ENCODE data around the gene TTC28.
"Not testable (repeated sequence)": the region's sequence is repeated elsewhere in the genome, so short reads cannot be mapped to it uniquely, and the experiment has no call there.

TTC28 gene

DNA sequence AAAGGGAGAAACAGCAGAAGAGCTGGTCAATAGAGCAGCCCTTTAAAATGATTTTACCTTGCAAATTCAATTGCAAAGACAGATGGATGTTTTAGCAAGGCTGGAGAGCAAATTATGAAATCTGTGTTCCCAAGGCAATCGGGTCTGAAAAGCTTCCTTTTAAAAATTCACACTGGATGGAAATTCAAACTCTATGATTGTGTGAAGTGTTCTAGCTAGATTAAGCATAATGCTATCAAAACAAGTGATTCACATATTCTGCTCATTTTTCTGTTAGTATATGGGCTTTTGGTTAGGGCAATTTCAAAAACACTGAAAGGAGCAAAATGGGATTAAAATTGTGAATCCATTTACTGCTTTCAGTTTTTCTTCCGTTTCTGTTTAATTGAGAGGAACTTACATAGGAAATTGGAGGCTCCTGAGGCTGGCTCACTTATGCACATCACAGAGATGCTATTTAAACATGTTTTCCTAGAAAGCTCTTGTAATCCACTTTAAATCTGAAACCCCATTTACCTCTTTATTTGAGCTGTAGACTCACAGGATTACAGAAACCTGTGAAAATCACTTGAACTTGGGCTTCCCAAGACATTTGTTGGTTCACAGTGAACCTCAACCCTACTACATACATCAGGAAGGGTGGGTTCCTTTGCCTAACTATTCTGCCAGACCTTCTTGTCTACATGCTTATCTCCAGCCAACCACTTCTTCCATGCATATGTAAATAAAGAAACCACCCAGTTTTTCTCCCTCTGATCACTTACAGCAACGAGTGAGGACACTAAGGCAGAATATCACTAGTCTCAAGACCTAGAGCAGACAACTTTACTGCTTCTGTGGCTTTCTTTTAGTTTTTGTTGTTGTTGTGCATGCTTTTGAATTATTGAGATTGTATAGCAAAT, 558.7 kb downstream of the TTC28 start:
- in situ Hi-C loops (cut with MboI; ENCODE audit: low sequenced_read_pairs): no loop called here

DNA sequence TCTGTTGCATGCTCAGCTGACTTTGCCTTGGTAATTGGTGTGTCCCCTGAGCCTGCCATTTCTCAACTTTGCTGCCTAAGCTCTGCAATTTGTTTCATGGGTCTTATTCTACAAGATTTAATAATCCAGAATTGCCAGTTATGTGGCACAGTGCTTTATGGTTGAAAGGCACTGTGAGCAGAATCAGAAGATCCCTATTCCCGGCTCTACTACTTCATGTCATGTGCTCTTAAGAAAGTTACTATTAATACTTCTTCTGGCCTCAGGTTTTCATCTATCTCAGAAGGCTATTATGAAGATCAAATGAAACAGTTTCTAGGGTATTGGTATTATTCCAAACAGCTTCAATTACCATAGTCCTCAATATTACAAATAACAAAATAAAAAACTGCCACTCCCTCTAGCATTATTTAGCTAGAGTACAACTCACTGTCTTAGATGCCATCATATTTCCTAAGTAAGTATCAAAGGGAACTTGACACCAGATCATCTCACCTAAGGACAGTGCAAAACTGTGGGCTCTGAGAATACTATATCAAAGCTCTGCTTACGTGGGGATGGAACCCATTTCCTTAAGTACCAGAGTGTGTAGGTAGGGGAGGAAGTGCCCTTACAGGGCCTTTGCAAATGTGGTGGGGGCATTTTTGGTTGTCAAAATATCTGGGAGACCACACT, 560.5 kb downstream of the TTC28 start:
- in situ Hi-C loops (cut with MboI; ENCODE audit: low sequenced_read_pairs): no loop called here

DNA sequence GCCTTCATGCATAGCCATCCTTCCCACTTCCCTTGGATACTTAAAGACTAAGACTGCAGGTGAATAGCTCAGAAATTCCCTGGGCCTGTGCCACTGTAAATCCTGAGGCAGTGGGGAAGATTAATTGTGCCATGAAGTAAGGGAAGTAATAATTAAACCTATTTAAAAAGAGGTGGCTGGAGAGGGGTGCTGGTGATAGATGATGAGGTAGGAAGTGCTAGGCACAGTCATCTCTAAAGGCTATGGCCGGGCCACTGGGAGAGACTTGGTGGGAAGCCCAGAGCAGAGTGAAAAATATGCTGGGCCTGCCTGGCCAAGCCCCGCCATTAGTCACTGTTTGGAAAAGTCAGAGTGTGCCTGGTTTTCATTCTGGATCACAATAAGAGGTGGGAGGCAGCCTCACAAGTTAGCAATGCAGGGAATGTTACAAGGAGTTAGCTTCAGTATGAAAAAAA, 563.4 kb downstream of the TTC28 start:
- in situ Hi-C loops (cut with MboI; ENCODE audit: low sequenced_read_pairs): no loop called here

GRCh38 chr22:28115426-28115825, 564.2 kb downstream of the TTC28 start:
- in situ Hi-C loops (cut with MboI; ENCODE audit: low sequenced_read_pairs): no loop called here

DNA sequence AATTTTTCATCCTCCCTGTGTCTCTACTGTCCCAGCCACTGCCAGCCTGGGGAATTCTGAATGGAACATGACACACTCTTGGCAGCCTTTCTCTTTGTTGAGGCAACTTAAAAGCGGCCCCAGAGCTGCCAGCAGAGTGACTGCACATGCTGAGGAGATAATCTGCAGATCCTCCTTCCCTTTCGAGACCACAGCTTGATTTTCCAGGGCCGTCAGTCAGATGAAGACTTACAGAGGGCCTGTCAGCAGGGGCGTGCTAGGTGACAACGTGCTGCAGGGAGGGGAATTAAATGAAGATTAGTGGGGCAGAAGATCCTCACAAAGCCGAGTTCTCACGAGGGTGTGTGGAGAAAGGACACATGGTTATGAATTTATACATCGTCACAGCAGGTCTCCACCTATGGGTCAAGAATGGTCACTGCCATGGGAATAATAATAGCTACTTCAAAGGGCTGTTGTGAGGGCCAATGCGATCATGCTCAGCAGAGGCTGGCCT, 567.0 kb downstream of the TTC28 start:
- in situ Hi-C loops (cut with MboI; ENCODE audit: low sequenced_read_pairs): no loop called here

DNA sequence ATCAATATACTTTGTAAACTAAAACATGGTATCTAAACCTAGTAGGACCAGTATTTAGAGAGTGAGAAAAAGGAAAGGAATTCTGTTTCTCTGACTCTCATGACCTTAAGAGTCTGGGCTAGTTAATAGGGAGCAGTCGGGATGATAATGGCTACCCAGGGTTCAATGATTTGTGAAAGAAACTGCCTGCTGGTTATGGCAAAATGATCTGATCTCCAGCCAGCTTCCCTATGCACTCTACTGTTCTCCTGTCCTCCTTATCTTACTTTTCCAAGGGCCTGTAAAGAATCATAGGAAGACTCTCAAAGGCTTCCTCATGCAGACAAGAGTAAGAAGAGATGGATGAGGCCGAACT, 567.5 kb downstream of the TTC28 start:
- in situ Hi-C loops (cut with MboI; ENCODE audit: low sequenced_read_pairs): no loop called here

DNA sequence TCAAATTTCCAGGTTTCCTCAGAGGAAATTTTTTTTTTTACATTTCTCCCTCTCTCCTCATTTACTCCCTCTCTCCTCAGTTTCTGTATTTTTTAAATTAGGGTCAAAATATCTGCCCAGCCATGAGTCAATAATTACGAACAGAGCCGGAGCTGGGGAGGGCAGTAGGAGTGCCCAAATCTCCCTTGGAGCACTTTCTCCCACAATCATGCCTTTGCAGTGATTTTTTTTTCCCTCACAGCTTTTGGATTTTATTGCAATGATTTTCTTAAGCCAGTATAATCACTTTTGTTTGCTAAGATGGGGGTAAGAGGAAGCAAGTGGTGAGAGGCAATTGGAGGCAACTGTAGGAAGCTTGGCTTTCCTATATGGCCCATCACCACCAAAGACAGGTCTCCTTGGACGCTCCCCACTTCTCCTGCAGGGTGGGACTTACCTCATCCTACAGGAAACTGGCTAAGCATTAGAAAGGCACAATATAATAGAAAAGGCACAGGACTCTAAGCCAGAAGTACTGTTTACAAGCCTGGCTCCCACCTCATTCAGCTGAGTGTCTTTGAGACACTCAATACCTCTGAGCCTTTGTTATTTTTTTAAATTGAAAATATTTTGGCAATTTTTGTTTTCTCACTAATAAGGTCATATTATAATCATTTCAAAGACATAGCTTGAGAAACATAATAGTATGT, 568.0 kb downstream of the TTC28 start:
- in situ Hi-C loops (cut with MboI; ENCODE audit: low sequenced_read_pairs): no loop called here

DNA sequence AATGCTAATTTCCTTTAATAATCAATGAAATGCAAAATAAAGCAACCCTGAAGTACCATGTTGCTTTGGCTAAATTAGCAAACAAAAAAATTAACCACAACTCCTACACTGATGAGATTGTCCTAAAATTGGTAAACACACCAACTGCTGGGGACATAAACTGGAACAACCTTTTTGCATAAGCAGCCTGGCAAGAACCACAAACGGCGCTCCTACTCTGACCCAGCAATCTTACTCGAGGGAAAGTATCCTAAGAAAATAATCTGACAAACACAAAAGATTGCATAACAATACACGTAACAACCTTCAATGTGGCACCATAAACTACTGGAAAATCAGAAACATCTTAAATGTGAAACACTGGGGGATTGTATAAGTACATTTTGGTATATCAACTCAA, 570.8 kb downstream of the TTC28 start:
- in situ Hi-C loops (cut with MboI; ENCODE audit: low sequenced_read_pairs): no loop called here

DNA sequence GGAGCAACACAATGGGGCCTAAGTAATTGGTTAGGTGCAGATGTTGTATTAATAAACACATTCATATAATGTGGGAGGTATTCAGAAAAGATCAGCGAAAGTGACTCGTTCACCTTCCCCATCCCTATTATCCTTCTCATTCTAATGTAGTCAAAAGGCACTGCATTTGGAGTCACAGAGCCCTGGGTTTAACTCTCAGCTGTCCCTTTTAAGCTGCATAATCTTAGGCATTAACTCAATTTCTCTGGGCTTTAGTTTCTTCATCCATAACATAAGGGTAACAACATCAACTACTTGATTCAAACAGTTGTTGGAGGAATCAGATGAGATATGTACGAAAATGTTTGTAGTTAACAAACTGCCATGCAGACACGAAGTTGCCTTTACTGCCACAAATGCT, 573.0 kb downstream of the TTC28 start:
- in situ Hi-C loops (cut with MboI; ENCODE audit: low sequenced_read_pairs): no loop called here

DNA sequence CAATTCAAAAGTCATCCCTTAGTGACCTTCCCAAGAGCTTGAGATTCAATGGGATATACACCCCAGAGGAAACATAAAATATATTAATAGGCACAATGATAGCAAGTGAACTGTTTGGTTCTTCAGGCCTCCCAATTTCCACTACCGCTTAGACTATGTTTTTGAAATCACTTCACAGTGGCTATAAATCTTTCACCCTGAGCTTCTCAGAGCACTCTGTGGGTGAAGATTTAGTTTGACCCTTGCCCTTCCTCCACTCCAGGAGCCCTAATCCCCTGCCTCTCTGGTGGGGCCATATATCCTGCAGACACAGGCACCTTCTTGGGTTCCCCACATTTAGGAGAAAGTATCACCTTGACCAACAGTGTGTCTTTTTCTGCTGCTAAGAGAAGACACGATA, 573.7 kb downstream of the TTC28 start:
- in situ Hi-C loops (cut with MboI; ENCODE audit: low sequenced_read_pairs): no loop called here

DNA sequence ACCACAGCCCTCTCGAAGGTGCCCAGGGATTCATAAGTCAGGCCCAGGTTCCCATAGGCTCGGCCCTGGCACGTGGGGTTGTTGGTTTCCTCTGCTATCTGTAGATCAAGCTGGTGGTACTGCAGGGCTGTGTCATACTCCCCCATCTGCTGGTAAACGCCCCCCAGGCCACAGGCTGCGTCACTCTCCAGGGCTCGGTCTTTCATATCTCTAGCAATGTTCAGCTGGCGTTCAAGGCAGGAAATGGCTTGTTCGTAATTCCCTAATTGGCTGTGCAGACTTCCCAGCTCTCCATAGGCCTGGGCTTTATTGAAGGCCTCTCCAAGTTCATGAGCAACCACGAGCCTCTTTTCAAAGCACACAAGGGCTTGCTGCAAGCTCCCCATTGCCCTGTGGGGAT, 574.2 kb downstream of the TTC28 start:
- in situ Hi-C loops (cut with MboI; ENCODE audit: low sequenced_read_pairs): no loop called here

DNA sequence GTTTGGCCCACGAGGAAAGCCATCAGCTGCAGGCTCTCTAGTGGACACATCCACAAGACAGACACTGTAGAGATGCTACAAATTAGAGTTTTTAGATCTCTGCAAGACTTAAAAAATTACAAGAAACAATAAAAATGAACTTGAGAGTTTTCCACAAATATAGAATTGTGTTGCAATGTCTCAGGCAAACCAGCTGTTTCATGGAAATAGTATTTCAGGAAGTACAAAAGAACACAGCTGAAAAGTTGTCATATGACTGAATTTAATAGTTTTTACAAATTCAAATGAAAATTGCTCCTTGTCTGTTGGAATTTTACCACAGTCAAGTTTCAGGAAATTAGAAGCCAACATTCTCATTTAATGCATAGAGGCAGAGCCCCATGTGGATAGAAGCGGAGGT, 576.0 kb downstream of the TTC28 start:
- in situ Hi-C loops (cut with MboI; ENCODE audit: low sequenced_read_pairs): no loop called here

DNA sequence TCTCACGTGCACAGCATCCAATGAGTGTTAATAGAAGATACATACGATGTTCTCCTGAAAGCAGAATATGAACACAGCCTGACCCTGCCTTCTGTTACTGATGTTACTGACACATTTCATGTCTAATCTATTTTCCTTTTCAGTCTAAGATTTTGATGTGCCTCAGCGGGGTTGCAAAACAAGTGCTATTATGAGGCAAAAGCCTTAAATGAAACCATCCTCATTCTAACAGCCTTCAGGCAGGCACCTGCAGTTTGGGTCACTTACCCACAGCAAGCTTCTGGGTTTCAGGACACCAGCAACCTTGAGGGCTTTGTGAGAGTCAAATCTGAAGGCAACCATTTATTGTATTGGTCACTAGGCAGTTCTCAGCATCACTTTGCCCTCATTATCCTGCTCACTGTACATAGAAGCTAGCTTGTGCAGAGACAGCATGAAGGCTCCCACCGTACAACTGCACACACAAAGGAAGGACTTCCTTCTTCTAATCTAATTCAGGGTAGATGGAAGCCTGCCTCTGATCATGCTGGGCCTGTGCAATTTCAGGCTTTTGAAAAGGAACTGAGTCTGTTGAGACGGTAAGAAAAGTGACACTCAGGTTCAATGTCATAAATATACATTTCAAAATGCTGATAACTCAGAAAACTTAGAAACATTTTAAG, 577.4 kb downstream of the TTC28 start:
- in situ Hi-C loops (cut with MboI; ENCODE audit: low sequenced_read_pairs): no loop called here

DNA sequence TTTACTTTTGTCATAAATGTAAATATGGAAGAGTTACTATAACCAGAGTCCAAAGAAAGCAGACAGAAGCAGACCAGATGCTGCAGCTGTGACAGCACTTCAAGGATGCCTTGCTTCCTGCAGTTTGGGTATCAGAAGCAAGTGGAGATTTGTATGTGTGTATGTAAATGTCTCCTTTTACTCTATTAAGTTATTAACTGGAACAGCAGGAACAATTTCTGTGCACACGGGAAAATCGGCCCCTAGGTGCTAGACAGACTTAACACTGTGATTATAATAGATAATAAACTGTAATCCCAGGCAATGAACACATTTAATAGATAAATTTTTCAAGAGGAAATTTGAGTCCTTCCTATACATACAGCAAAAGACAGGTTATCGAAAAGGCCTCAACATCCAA, 582.0 kb downstream of the TTC28 start:
- in situ Hi-C loops (cut with MboI; ENCODE audit: low sequenced_read_pairs): no loop called here

GRCh38 chr22:28096161-28096560, 583.5 kb downstream of the TTC28 start:
- in situ Hi-C loops (cut with MboI; ENCODE audit: low sequenced_read_pairs): no loop called here

- in situ Hi-C loops (cut with MboI; ENCODE audit: low sequenced_read_pairs): no loop called here
Observed at GRCh38 chr22:28095316-28096095, 584.1 kb downstream of the TTC28 start.

DNA sequence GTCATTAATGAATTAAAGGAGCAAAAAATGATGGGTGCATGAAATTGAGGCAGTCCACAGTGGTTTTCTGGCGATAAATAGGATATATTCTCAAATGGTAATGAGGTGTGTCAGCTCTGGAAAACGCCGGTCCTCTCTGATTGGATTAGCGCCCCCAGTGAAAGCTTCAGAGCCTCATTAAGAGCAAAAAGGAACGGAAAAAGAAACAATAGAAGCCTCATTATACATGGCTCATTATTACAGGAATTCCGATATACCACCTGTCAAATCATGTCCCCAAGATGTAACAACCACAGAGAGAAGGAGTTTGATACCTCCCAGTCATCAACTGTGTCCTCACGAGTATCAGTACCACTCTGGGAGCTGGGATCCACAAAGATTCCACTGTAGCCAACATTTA, 584.9 kb downstream of the TTC28 start:
- in situ Hi-C loops (cut with MboI; ENCODE audit: low sequenced_read_pairs): no loop called here

- in situ Hi-C loops (cut with MboI; ENCODE audit: low sequenced_read_pairs): no loop called here
Observed at GRCh38 chr22:28093711-28094110, 585.9 kb downstream of the TTC28 start.

- in situ Hi-C loops (cut with MboI; ENCODE audit: low sequenced_read_pairs): no loop called here
Observed at GRCh38 chr22:28091486-28091885, 588.2 kb downstream of the TTC28 start.

- in situ Hi-C loops (cut with MboI; ENCODE audit: low sequenced_read_pairs): not testable (repeated sequence)
Observed at GRCh38 chr22:28089541-28089940, 590.1 kb downstream of the TTC28 start.
